HCT116 (cell line): ENCODE data around the gene SEMA5A.

Source experiments
- ATF3 ChIP-seq: IDR thresholded peaks from 2 replicates; pipeline ENCODE4 v1.6.1; 2012
- CEBPB ChIP-seq: IDR thresholded peaks from 2 replicates; pipeline ENCODE4 v1.6.1; 2012; ENCODE audit warnings: low read depth
- CTCF ChIP-seq, 3 experiments: fragments of 200-600 bp in 1 of 3; sonication (generic) in 1 of 3; IDR thresholded peaks in 2 of 3; conservative IDR thresholded peaks in 1 of 3; 2 replicates each; pipeline ENCODE4 v1.5.1; 2012 to 2017; ENCODE audit warnings: low read depth in 2 of 3, low read length in 2 of 3, antibody characterized with exemption in 1 of 3, borderline replicate concordance in 1 of 3, control low read depth in 1 of 3, mild to moderate bottlenecking in 1 of 3, mixed read lengths in 1 of 3, mixed run types in 1 of 3, moderate library complexity in 1 of 3; ENCODE audit not compliant: insufficient read depth in 1 of 3
- EZH2phosphoT487 ChIP-seq: fragments of 200-600 bp; IDR thresholded peaks from 2 replicates; pipeline ENCODE4 v1.6.1; 2018; ENCODE audit warnings: antibody characterized with exemption, borderline replicate concordance
- POLR2A ChIP-seq: IDR thresholded peaks from 2 replicates; pipeline ENCODE4 v1.7.0; 2011; ENCODE audit warnings: borderline replicate concordance; ENCODE audit not compliant: insufficient read depth, insufficient read length; ENCODE audit errors: extremely low read depth
- POLR2AphosphoS5 ChIP-seq: IDR thresholded peaks from 2 replicates; pipeline ENCODE4 v1.6.1; 2011; ENCODE audit warnings: mild to moderate bottlenecking, low read depth, low read length, moderate library complexity
- RAD21 ChIP-seq: IDR thresholded peaks from 2 replicates; pipeline ENCODE4 v1.6.1; 2012; ENCODE audit warnings: low read depth, mild to moderate bottlenecking
- ZBTB33 ChIP-seq: IDR thresholded peaks from 2 replicates; pipeline ENCODE4 v1.6.1; 2011; ENCODE audit warnings: mild to moderate bottlenecking, low read length, moderate library complexity; ENCODE audit not compliant: insufficient replicate concordance; ENCODE audit errors: extremely low read depth

GRCh38 chr5:9391080-9391479, 154.8 kb downstream of the SEMA5A start:
- TF ChIP-seq CTCF (IDR thresholded peaks at IDR 0.05 in 2 of 3, conservative IDR thresholded peaks at IDR 0.05 in 1 of 3; ENCODE audit: borderline replicate concordance in 1 of 3, insufficient read depth in 1 of 3, low read depth in 2 of 3, low read length in 2 of 3), result no peak
- no peak for TF ChIP-seq ZBTB33
- TF ChIP-seq CEBPB, result no peak
- no peak for TF ChIP-seq POLR2A
- TF ChIP-seq POLR2AphosphoS5, result no peak
- TF ChIP-seq ATF3, result no peak
- no peak for TF ChIP-seq EZH2phosphoT487
- no peak for TF ChIP-seq RAD21
